GM12878 (cell line): Measurements from ENCODE around the gene CCND2. TPM values are rescaled to one million over a fixed set of nuclear protein-coding genes. Genes with fewer than 3 reads are reported as not detected.
A peak's percentile ranks its signal among the peaks of the same experiment; 100 is the strongest.

ENCODE experiments used
- ATAC-seq: fragments of 200-7000 bp; cut with Tn5 transposase; 3 replicates; pipeline ENCODE4 v1.9.1; 2020; ENCODE audit warnings: mild to moderate bottlenecking, moderate library complexity
- BruUV-seq: library from RNA; stranded (reverse); fragments of 400-500 nt; replicated peaks from 2 replicates; lab custom pipeline; 2021; lab: Mats Ljungman, UMichigan
- CTCF ChIA-PET: fragments of 300-600 bp; sonication (Branson Sonifier 250); formaldehyde crosslinking; extraction: SDS; loops from one replicate; lab custom pipeline; 2021; ENCODE audit warnings: inconsistent platforms; lab: Yijun Ruan, JAX
- POLR2A ChIA-PET: fragments of 350-600 bp; formaldehyde crosslinking; extraction: SDS; loops from one replicate; lab custom pipeline; 2021; ENCODE audit warnings: inconsistent platforms; lab: Charles Lee
- RAD21 ChIA-PET: fragments of 300-600 bp; sonication (Branson Sonifier 250); formaldehyde crosslinking; loops from one replicate; lab custom pipeline; 2023; ENCODE audit warnings: antibody characterized with exemption; ENCODE audit not compliant: unreplicated experiment; lab: Charles Lee
- SMC1A ChIA-PET: fragments of 300-600 bp; sonication (Branson Sonifier 250); formaldehyde crosslinking; loops from one replicate; lab custom pipeline; 2023; ENCODE audit not compliant: unreplicated experiment, uncharacterized antibody; lab: Charles Lee
- DNase-seq: peaks from one replicate; pipeline ENCODE4 v3.0.0-alpha.2; 2011; ENCODE audit warnings: low read depth, low spot score
- FAIRE-seq: peaks from 3 replicates; lab custom pipeline; 2011; peaks lifted over from hg19 to GRCh38; lab: Jason Lieb, UNC
- H2AFZ ChIP-seq: 2 replicates; pipeline ENCODE4 v1.6.0; 2011; ENCODE audit warnings: low read depth, low read length, control low read depth; ENCODE audit not compliant: control insufficient read depth
- H3K27ac ChIP-seq: 2 replicates; pipeline ENCODE4 v1.5.1; 2011; ENCODE audit warnings: control low read depth; ENCODE audit not compliant: control insufficient read depth, insufficient read depth
- H3K27me3 ChIP-seq, 2 experiments: replicated peaks in 1 of 2; 2 replicates each; pipeline versions ENCODE4 v1.6.0 to v1.6.1; 2011; ENCODE audit warnings: low read length in 1 of 2; ENCODE audit not compliant: control insufficient read depth in 2 of 2, insufficient read depth in 2 of 2
- H3K36me3 ChIP-seq, 2 experiments: 2 replicates each; pipeline ENCODE4 v1.5.1; 2011; ENCODE audit warnings: low read length in 1 of 2; ENCODE audit not compliant: control insufficient read depth in 2 of 2, insufficient read depth in 2 of 2
- H3K4me1 ChIP-seq: 2 replicates; pipeline ENCODE4 v1.6.1; 2011; ENCODE audit warnings: mild to moderate bottlenecking, low read length, moderate library complexity, mixed read lengths; ENCODE audit not compliant: control insufficient read depth, insufficient read depth
- H3K4me2 ChIP-seq: 2 replicates; pipeline ENCODE4 v1.6.0; 2011; ENCODE audit warnings: control low read depth; ENCODE audit not compliant: control insufficient read depth, insufficient read depth
- H3K4me3 ChIP-seq: fragments of 200-600 bp; sonication (generic); 2 replicates; pipeline ENCODE4 v1.5.1; 2016
- H3K79me2 ChIP-seq: 2 replicates; pipeline ENCODE4 v1.6.0; 2011; ENCODE audit warnings: low read length; ENCODE audit not compliant: control insufficient read depth, insufficient read depth
- H3K9ac ChIP-seq: 2 replicates; pipeline ENCODE4 v1.8.0; 2011; ENCODE audit warnings: low read length, control low read depth, mixed read lengths; ENCODE audit not compliant: control insufficient read depth, insufficient read depth
- H3K9me3 ChIP-seq: replicated peaks from 3 replicates; pipeline ENCODE4 v1.5.1; 2011; ENCODE audit warnings: mild to moderate bottlenecking, low read length; ENCODE audit not compliant: control insufficient read depth, insufficient read depth
- H4K20me1 ChIP-seq: 2 replicates; pipeline ENCODE4 v1.6.0; 2011; ENCODE audit not compliant: control insufficient read depth, insufficient read depth
- FOXK2 ChIP-seq: fragments of 450-650 bp; IDR thresholded peaks from 2 replicates; pipeline ENCODE4 v1.6.1; 2017; ENCODE audit warnings: mild to moderate bottlenecking, moderate library complexity
- POLR2A ChIP-seq: IDR thresholded peaks from 2 replicates; pipeline ENCODE4 v1.6.1; 2011; ENCODE audit warnings: low read depth, mild to moderate bottlenecking, low read length
- POLR2AphosphoS5 ChIP-seq: IDR thresholded peaks from 2 replicates; pipeline ENCODE4 v1.6.1; 2011; ENCODE audit warnings: mild to moderate bottlenecking, low read length, inconsistent platforms
- RBBP5 ChIP-seq: fragments of 200-600 bp; sonication (generic); conservative IDR thresholded peaks from 2 replicates; pipeline ENCODE4 v1.6.1; 2016
- SMC3 ChIP-seq: IDR thresholded peaks from 2 replicates; pipeline ENCODE4 v1.6.1; 2011; ENCODE audit warnings: low read length, improper control_type of control experiment, borderline replicate concordance
- ZNF24 ChIP-seq: fragments of 450-650 bp; IDR thresholded peaks from 2 replicates; pipeline ENCODE4 v1.6.1; 2017; ENCODE audit warnings: antibody characterized with exemption, mild to moderate bottlenecking
- WGBS: methylation state at CpG from one replicate; pipeline ENCODE4 v1.1.6; 2016; ENCODE audit warnings: low lambda C conversion rate; ENCODE audit not compliant: insufficient replicate concordance, insufficient coverage; ENCODE audit errors: missing lambda C conversion rate; 5-methylcytosine and 5-hydroxymethylcytosine counted together
- in situ Hi-C: fragments of 300-500 bp; cut with MboI; formaldehyde crosslinking; loops from 9 replicates; pipeline ENCODE4 v1.14.3; 2018; ENCODE audit warnings: mixed read lengths
- intact Hi-C: fragments of 100-400 bp; cut with micrococcal nuclease; formaldehyde crosslinking; loops from one replicate; pipeline ENCODE4 v1.14.2; 2022; ENCODE audit not compliant: unreplicated experiment
- polyA plus RNA-seq, 11 experiments: library from polyadenylated mRNA; depleted of rRNA in 4 of 11; unstranded in 6 of 11; stranded (reverse) in 5 of 11; fragments of >200 nt; fragmentation: Nextera tagmentation in 4 of 11; fragmentation: Illumina TruSeq in 1 of 11; extraction: Ambion mirVana in 4 of 11; extraction: Trizol in 1 of 11; gene quantifications; 1 replicate in 1 of 11; 2 replicates in 10 of 11; pipeline versions ENCODE4 v1.2.1 to v1.2.3, GENCODE V29; 2011 to 2016; ENCODE audit warnings: inconsistent platforms in 2 of 11, missing spikeins in 2 of 11, low read depth in 1 of 11
- total RNA-seq, 4 experiments: library from RNA; depleted of rRNA in 3 of 4; stranded (reverse); fragments of >200 nt in 3 of 4; fragmentation: Illumina TruSeq in 1 of 4; extraction: Trizol in 1 of 4; gene quantifications; 2 replicates each; pipeline versions ENCODE4 v1.2.1 to v1.2.3, GENCODE V29; 2013 to 2021
- TF ChIP-seq, protein P1 (sequence below): fragments of 450-650 bp; formaldehyde crosslinking; IDR thresholded peaks from 2 replicates; pipeline ENCODE4 v1.5.0; 2022; ENCODE audit warnings: mild to moderate bottlenecking, missing genetic modification characterization
- TF ChIP-seq, protein P2 (sequence below): fragments of 450-650 bp; formaldehyde crosslinking; IDR thresholded peaks from 2 replicates; pipeline ENCODE4 v1.4.0; 2022; ENCODE audit warnings: mild to moderate bottlenecking, moderate library complexity

The CCND2 gene
- total and polyA plus RNA-seq, 10 of the 15 experiments (the other 5 are each of a cell fraction or from before 2014, with no cell fraction given) = 30.1 to 263 (median 152) TPM

DNA sequence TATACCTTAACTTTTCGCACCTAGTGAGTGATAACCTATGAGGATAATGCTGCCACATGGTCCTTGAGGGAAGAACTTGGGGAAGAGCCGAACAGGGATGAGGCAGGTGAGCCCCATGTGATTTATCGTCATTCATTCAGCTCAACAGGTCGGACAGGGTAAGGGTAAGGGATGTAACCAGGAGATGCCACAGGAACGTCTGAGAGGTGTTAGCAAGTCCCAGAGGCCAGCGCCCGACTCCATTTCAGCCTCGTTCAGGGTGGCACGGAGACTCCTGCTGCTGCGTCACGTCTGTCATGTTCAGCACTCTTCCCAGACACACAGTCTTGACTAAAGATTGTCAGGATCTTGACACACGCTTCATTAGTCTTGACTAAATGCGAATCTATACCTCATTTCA is 24.1 kb downstream of the CCND2 start:
- H3K9ac ChIP-seq = no peak overlapping the region
- ATAC-seq = no peak
- no peak overlapping the region for H3K27ac ChIP-seq
- no peaks in the 10 kb centered on the region for H3K4me1 ChIP-seq
- H2AFZ ChIP-seq = no peak overlapping the region
- whole genome bisulfite sequencing = 91% methylated on average over 13 of the region's 13 CpGs
- H3K4me3 ChIP-seq = no peak overlapping the region
- H3K4me2 ChIP-seq = no peak overlapping the region
- DNase-seq = no peak
- no peak for FAIRE-seq
- peaks cover 45 to 52% of the 10 kb centered on the region in 2 experiments for H3K36me3 ChIP-seq
- RAD21 ChIA-PET = interaction anchor here (1.6 kb wide), 1 partner anchor 180 kb away, joined by 3 read pairs; no protein-coding TSS in a partner anchor
- in situ Hi-C loops (no loop called here), intact Hi-C loops (no loop called here)
- SMC1A ChIA-PET = interaction anchor here (1.1 kb wide), 1 partner anchor 14 kb away, joined by 4 read pairs; no protein-coding TSS in a partner anchor
- POLR2A ChIA-PET = no interaction called here
- CTCF ChIA-PET = interaction anchor here (1.3 kb wide), 1 partner anchor 21 kb away, joined by 4 read pairs; no protein-coding TSS in a partner anchor
- peaks cover 10% of the 10 kb centered on the region for H3K79me2 ChIP-seq
- TF ChIP-seq POLR2A = peak; percentile 46; the same call in 1 of the 2 replicates
- no peak for TF ChIP-seq RBBP5
- TF ChIP-seq POLR2AphosphoS5 = peak; percentile 66; the same call in 1 of the 2 replicates
- no peaks in the 10 kb centered on the region for H3K9me3 ChIP-seq
- H4K20me1 ChIP-seq = peaks cover 4% of the 10 kb centered on the region
- BruUV-seq = no TSS peak
- H3K27me3 ChIP-seq = no peaks in the 10 kb centered on the region

DNA sequence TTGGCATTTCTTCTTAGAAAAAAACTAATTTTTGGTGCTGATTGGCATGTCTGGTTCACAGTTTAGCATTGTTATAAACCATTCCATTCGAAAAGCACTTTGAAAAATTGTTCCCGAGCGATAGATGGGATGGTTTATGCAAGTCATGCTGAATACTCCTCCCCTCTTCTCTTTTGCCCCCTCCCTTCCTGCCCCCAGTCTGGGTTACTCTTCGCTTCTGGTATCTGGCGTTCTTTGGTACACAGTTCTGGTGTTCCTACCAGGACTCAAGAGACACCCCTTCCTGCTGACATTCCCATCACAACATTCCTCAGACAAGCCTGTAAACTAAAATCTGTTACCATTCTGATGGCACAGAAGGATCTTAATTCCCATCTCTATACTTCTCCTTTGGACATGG is 27.3 kb downstream of the CCND2 start:
- RAD21 ChIA-PET = interaction anchor here (1.5 kb wide), 1 partner anchor 23 kb away, joined by 6 read pairs; no protein-coding TSS in a partner anchor
- no peaks in the 10 kb centered on the region for H3K27me3 ChIP-seq
- in situ Hi-C loops = no loop called here
- intact Hi-C loops = no loop called here
- ATAC-seq = no peak
- H3K27ac ChIP-seq = no peak overlapping the region
- no peaks in the 10 kb centered on the region for H3K9me3 ChIP-seq
- no peak overlapping the region for H3K4me3 ChIP-seq
- BruUV-seq = no TSS peak
- no peak overlapping the region for H2AFZ ChIP-seq
- CTCF ChIA-PET = interaction anchor here (0.5 to 1.0 kb wide), 2 partner anchors 13 to 331 kb away, joined by 3 read pairs; no protein-coding TSS in a partner anchor
- H3K9ac ChIP-seq = no peak overlapping the region
- DNase-seq = no peak
- no peak overlapping the region for H3K4me2 ChIP-seq
- FAIRE-seq = no peak
- POLR2A ChIA-PET = no interaction called here
- SMC1A ChIA-PET = interaction anchor here (1.1 kb wide), 1 partner anchor 22 kb away, joined by 3 read pairs; no protein-coding TSS in a partner anchor
- no peaks in the 10 kb centered on the region for H3K4me1 ChIP-seq
- H4K20me1 ChIP-seq = peaks cover 8% of the 10 kb centered on the region
- peaks cover 43 to 49% of the 10 kb centered on the region in 2 experiments for H3K36me3 ChIP-seq
- no peaks in the 10 kb centered on the region for H3K79me2 ChIP-seq
- WGBS = 88% methylated on average over 5 of the region's 5 CpGs
- TF ChIP-seq, protein P1, sequence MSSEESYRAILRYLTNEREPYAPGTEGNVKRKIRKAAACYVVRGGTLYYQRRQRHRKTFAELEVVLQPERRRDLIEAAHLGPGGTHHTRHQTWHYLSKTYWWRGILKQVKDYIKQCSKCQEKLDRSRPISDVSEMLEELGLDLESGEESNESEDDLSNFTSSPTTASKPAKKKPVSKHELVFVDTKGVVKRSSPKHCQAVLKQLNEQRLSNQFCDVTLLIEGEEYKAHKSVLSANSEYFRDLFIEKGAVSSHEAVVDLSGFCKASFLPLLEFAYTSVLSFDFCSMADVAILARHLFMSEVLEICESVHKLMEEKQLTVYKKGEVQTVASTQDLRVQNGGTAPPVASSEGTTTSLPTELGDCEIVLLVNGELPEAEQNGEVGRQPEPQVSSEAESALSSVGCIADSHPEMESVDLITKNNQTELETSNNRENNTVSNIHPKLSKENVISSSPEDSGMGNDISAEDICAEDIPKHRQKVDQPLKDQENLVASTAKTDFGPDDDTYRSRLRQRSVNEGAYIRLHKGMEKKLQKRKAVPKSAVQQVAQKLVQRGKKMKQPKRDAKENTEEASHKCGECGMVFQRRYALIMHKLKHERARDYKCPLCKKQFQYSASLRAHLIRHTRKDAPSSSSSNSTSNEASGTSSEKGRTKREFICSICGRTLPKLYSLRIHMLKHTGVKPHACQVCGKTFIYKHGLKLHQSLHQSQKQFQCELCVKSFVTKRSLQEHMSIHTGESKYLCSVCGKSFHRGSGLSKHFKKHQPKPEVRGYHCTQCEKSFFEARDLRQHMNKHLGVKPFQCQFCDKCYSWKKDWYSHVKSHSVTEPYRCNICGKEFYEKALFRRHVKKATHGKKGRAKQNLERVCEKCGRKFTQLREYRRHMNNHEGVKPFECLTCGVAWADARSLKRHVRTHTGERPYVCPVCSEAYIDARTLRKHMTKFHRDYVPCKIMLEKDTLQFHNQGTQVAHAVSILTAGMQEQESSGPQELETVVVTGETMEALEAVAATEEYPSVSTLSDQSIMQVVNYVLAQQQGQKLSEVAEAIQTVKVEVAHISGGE = no peak
- no peak for TF ChIP-seq SMC3
- TF ChIP-seq, protein P2, sequence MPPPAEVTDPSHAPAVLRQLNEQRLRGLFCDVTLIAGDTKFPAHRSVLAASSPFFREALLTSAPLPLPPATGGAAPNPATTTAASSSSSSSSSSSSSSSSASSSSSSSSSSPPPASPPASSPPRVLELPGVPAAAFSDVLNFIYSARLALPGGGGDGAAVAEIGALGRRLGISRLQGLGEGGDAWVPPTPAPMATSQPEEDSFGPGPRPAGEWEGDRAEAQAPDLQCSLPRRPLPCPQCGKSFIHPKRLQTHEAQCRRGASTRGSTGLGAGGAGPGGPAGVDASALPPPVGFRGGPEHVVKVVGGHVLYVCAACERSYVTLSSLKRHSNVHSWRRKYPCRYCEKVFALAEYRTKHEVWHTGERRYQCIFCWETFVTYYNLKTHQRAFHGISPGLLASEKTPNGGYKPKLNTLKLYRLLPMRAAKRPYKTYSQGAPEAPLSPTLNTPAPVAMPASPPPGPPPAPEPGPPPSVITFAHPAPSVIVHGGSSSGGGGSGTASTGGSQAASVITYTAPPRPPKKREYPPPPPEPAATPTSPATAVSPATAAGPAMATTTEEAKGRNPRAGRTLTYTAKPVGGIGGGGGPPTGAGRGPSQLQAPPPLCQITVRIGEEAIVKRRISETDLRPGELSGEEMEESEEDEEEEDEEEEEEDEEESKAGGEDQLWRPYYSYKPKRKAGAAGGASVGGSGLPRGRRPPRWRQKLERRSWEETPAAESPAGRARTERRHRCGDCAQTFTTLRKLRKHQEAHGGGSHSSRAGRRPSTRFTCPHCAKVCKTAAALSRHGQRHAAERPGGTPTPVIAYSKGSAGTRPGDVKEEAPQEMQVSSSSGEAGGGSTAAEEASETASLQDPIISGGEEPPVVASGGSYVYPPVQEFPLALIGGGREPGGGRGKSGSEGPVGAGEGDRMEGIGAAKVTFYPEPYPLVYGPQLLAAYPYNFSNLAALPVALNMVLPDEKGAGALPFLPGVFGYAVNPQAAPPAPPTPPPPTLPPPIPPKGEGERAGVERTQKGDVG (CRISPR knock-in tag) = no peak
- no peak for TF ChIP-seq FOXK2
- TF ChIP-seq ZNF24 = no peak
